Measurements from ENCODE around the gene ZNF239. TPM values are rescaled to one million over a fixed set of nuclear protein-coding genes. Genes with fewer than 3 reads are reported as not detected.
A peak's percentile ranks its signal among the peaks of the same experiment; 100 is the strongest.

The ZNF239 gene
- polyA plus RNA-seq, 2 of the 4 experiments (the other 2 are of a cell fraction), result 3.2 to 4.7 TPM

DNA sequence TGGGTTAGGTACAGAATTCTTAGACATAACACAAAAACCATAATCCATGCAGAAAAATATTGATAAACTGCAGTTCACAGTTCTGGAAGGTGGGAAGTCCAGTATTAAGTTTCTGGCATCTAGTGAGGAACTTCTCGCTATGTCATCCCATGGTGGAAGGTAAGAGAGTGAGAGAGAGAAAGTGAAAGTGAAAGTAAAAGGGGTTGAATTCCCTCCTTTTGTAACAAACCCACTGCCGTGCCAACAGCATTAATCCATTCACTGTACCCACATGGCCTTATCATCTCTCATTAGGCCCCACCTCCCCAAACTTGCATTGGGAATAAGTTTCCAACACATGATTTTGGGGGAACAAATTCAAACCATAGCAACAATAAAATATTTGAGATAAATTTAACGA, 48.9 kb upstream of the ZNF239 start:
- FAIRE-seq (no peak), ATAC-seq (no peak), DNase-seq (ENCODE audit: low read depth in 1 of 2, low spot score in 1 of 2) (no peak)
- TF ChIP-seq FOSB (CRISPR knock-in tag; IDR thresholded peaks at IDR 0.05), result no peak
- 25% methylated on average over 3 of the region's 3 CpGs for WGBS (ENCODE audit: missing lambda C conversion rate)
- peak overlapping the region; percentile 29; the same call in 1 of the 3 replicates for H3K4me3 ChIP-seq
- no peak overlapping the region for H3K27ac ChIP-seq
- peaks cover 57% of the 10 kb centered on the region for H3K9me3 ChIP-seq
- H3K4me1 ChIP-seq, result no peaks in the 10 kb centered on the region
- POLR2A ChIA-PET, result no interaction called here
- CTCF ChIA-PET, result no interaction called here
- H3K4me2 ChIP-seq, result peak overlapping the region; percentile 34; the same call in 1 of the 3 replicates

DNA sequence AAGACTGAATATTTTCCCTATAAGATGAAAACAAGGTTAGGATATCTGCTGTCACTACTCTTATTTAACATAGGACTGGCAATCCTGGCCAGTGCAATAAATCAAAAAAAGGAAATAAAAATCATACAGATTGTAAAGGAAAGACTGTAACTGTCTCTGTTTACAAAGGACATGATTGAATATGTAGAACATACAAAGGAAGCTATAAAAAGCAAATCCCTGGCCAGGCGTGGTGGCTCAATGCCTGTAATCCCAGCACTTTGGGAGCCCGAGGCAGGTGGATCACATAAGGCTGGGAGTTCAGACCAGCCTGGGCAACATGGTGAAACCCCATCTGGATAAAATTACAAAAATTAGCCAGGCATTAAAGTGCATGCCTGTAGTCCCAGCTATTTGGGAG, 47.6 kb upstream of the ZNF239 start:
- TF ChIP-seq HEYL (CRISPR knock-in tag; IDR thresholded peaks at IDR 0.05), result no peak
- TF ChIP-seq ESRRA (IDR thresholded peaks at IDR 0.05; ENCODE audit: borderline replicate concordance, low read length), result no peak
- TF ChIP-seq GATA3 (IDR thresholded peaks at IDR 0.05; ENCODE audit: borderline replicate concordance), result no peak
- TF ChIP-seq HES2 (IDR thresholded peaks at IDR 0.05), result no peak
- H3K4me3 ChIP-seq, result no peak overlapping the region
- ATAC-seq (no peak), FAIRE-seq (peak; percentile 39), DNase-seq (ENCODE audit: low read depth in 1 of 2, low spot score in 1 of 2) (no peak)
- peaks cover 66% of the 10 kb centered on the region for H3K9me3 ChIP-seq
- no peak overlapping the region for H3K4me2 ChIP-seq
- ChIA-PET CTCF (no interaction called here), POLR2A (no interaction called here)
- H3K27ac ChIP-seq, result no peak overlapping the region
- H3K4me1 ChIP-seq, result no peaks in the 10 kb centered on the region
- 24% methylated on average over 2 of the region's 2 CpGs for WGBS (ENCODE audit: missing lambda C conversion rate)

GRCh38 chr10:43619368-43619767, 45.0 kb upstream of the ZNF239 start:
- H3K9me3 ChIP-seq, result peaks cover 80% of the 10 kb centered on the region
- DNase-seq (ENCODE audit: low read depth in 1 of 2, low spot score in 1 of 2), result no peak
- FAIRE-seq, result no peak

GRCh38 chr10:43616697-43617370, 42.4 kb upstream of the ZNF239 start:
- Histone ChIP-seq H3K4me3 (no peak overlapping the region), H3K4me2 (no peak overlapping the region), H3K27ac (no peak overlapping the region), H3K9me3 (peaks cover 78% of the 10 kb centered on the region), H3K4me1 (no peaks in the 10 kb centered on the region)
- ChIA-PET POLR2A (no interaction called here), CTCF (interaction anchor here (1.2 kb wide), 1 partner anchor 9 kb away, joined by 3 read pairs; no protein-coding TSS in a partner anchor)
- TF ChIP-seq HOXB5 (CRISPR knock-in tag; IDR thresholded peaks at IDR 0.05) (no peak), CHD4 (IDR thresholded peaks at IDR 0.05; ENCODE audit: borderline replicate concordance) (no peak), JUNB (IDR thresholded peaks at IDR 0.05) (no peak), HEYL (CRISPR knock-in tag; IDR thresholded peaks at IDR 0.05) (no peak), HDAC2 (IDR thresholded peaks at IDR 0.05) (no peak)
- DNase-seq (ENCODE audit: low read depth in 1 of 2, low spot score in 1 of 2) (peak in 1 of 2 experiments; percentile 7), FAIRE-seq (no peak), ATAC-seq (no peak)
- 62% methylated on average over 6 of the region's 6 CpGs for WGBS (ENCODE audit: missing lambda C conversion rate)

More at GRCh38 chr10:43619368-43619767, 45.0 kb upstream of the ZNF239 start:
- H3K4me1 ChIP-seq, result no peaks in the 10 kb centered on the region
- H3K4me3 ChIP-seq, result no peak overlapping the region
- ATAC-seq, result no peak
- TF ChIP-seq RAD21 (conservative IDR thresholded peaks at IDR 0.05 in 1 of 2, IDR thresholded peaks at IDR 0.05 in 1 of 2) (no peak), MAZ (IDR thresholded peaks at IDR 0.05; ENCODE audit: borderline replicate concordance, low read depth, low read length) (no peak), SMC3 (IDR thresholded peaks at IDR 0.05) (no peak), GATA3 (IDR thresholded peaks at IDR 0.05; ENCODE audit: borderline replicate concordance) (no peak), POLR2AphosphoS2 (conservative IDR thresholded peaks at IDR 0.05; ENCODE audit: low read length) (no peak), ZNF302 (CRISPR knock-in tag; IDR thresholded peaks at IDR 0.05) (no peak), CHD4 (IDR thresholded peaks at IDR 0.05; ENCODE audit: borderline replicate concordance) (no peak), SREBF2 (IDR thresholded peaks at IDR 0.05) (no peak)
- no peak overlapping the region for H3K4me2 ChIP-seq
- ChIA-PET CTCF (interaction anchor here (0.7 kb wide), 1 partner anchor 12 kb away, joined by 3 read pairs; no protein-coding TSS in a partner anchor), POLR2A (no interaction called here)
- H3K27ac ChIP-seq, result no peak overlapping the region
- WGBS (ENCODE audit: missing lambda C conversion rate), result 84% methylated on average over 2 of the region's 2 CpGs

GRCh38 chr10:43610636-43611035, 36.2 kb upstream of the ZNF239 start:
- ChIA-PET CTCF (no interaction called here), POLR2A (no interaction called here)
- FAIRE-seq (no peak), ATAC-seq (no peak), DNase-seq (ENCODE audit: low read depth in 1 of 2, low spot score in 1 of 2) (no peak)
- TF ChIP-seq POLR2A (IDR thresholded peaks at IDR 0.05; ENCODE audit: low read length) (no peak), NPAS2 (CRISPR knock-in tag; IDR thresholded peaks at IDR 0.05; ENCODE audit: borderline replicate concordance) (no peak), CEBPB (IDR thresholded peaks at IDR 0.05) (no peak), FOSB (CRISPR knock-in tag; IDR thresholded peaks at IDR 0.05) (no peak), TFCP2L1 (CRISPR knock-in tag; IDR thresholded peaks at IDR 0.05) (no peak), ZFP36 (IDR thresholded peaks at IDR 0.05; ENCODE audit: borderline replicate concordance, partially characterized antibody) (no peak), NFE2L2 (conservative IDR thresholded peaks at IDR 0.05; ENCODE audit: low read length) (no peak), HOXA7 (CRISPR knock-in tag; IDR thresholded peaks at IDR 0.05) (no peak), NR3C1 (IDR thresholded peaks at IDR 0.05) (no peak)
- TF ChIP-seq, protein P1, sequence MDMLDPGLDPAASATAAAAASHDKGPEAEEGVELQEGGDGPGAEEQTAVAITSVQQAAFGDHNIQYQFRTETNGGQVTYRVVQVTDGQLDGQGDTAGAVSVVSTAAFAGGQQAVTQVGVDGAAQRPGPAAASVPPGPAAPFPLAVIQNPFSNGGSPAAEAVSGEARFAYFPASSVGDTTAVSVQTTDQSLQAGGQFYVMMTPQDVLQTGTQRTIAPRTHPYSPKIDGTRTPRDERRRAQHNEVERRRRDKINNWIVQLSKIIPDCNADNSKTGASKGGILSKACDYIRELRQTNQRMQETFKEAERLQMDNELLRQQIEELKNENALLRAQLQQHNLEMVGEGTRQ (IDR thresholded peaks at IDR 0.05), result no peak
- TF ChIP-seq, protein P2, sequence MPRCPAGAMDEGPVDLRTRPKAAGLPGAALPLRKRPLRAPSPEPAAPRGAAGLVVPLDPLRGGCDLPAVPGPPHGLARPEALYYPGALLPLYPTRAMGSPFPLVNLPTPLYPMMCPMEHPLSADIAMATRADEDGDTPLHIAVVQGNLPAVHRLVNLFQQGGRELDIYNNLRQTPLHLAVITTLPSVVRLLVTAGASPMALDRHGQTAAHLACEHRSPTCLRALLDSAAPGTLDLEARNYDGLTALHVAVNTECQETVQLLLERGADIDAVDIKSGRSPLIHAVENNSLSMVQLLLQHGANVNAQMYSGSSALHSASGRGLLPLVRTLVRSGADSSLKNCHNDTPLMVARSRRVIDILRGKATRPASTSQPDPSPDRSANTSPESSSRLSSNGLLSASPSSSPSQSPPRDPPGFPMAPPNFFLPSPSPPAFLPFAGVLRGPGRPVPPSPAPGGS (IDR thresholded peaks at IDR 0.05), result no peak
- peaks cover 39% of the 10 kb centered on the region for H3K9me3 ChIP-seq
- H3K4me1 ChIP-seq, result no peaks in the 10 kb centered on the region
- no peak overlapping the region for H3K27ac ChIP-seq
- H3K4me2 ChIP-seq, result no peak overlapping the region
- no peak overlapping the region for H3K4me3 ChIP-seq
